Activated CD4-positive, alpha-beta memory T cell treated with anti-CD3 and anti-CD28 coated beads for 36 hours (primary cell): ENCODE data around the gene TRNP1. TPM values are rescaled to one million over a fixed set of nuclear protein-coding genes. Genes with fewer than 3 reads are reported as not detected.

ENCODE experiments used
- CTCF ChIA-PET: fragments of 350-600 bp; sonication (Branson Sonifier 250); formaldehyde crosslinking; loops from one replicate; lab custom pipeline; 2021; ENCODE audit warnings: antibody characterized with exemption, inconsistent platforms; lab: Charles Lee
- POLR2A ChIA-PET: fragments of 350-600 bp; sonication (Branson Sonifier 250); formaldehyde crosslinking; loops from one replicate; lab custom pipeline; 2021; ENCODE audit warnings: antibody characterized with exemption; lab: Charles Lee
- DNase-seq: peaks from one replicate; pipeline ENCODE4 v3.0.0-alpha.2; 2020
- H3K27ac Mint-ChIP-seq: one replicate; pipeline ENCODE4 v1.8.0; 2021; ENCODE audit warnings: mixed read lengths
- H3K27me3 Mint-ChIP-seq: one replicate; pipeline ENCODE4 v1.8.0; 2021; ENCODE audit warnings: mixed read lengths
- H3K36me3 Mint-ChIP-seq: one replicate; pipeline ENCODE4 v1.8.0; 2021; ENCODE audit warnings: mixed read lengths
- H3K4me1 Mint-ChIP-seq: one replicate; pipeline ENCODE4 v1.8.0; 2021; ENCODE audit warnings: low read depth, mixed read lengths
- H3K4me3 Mint-ChIP-seq: one replicate; pipeline ENCODE4 v1.8.0; 2021; ENCODE audit warnings: mild to moderate bottlenecking, mixed read lengths
- H3K9me3 Mint-ChIP-seq: one replicate; pipeline ENCODE4 v1.8.0; 2021; ENCODE audit warnings: mixed read lengths
- intact Hi-C: fragments of 100-400 bp; cut with micrococcal nuclease; formaldehyde crosslinking; loops from one replicate; pipeline ENCODE4 v1.15.1; 2023
- total RNA-seq, 2 experiments: library from RNA; stranded (reverse); gene quantifications; one replicate each; pipeline ENCODE4 v1.2.3, GENCODE V29; 2021

Gene TRNP1
- total RNA-seq, 2 experiments from 2014 or later: 0.19 to 0.53 TPM

- Mint-ChIP-seq H3K9me3 (no peaks in the 10 kb centered on the region), H3K36me3 (no peaks in the 10 kb centered on the region), H3K27me3 (peaks cover 35% of the 10 kb centered on the region), H3K27ac (no peak overlapping the region), H3K4me3 (no peak overlapping the region), H3K4me1 (peaks cover 14% of the 10 kb centered on the region)
- intact Hi-C loops: loop anchor here (1.0 to 10.0 kb wide), 2 partner anchors 48 to 101 kb away; no protein-coding TSS in a partner anchor
- ChIA-PET CTCF (interaction anchor here (0.8 to 2.8 kb wide), 14 partner anchors 10 to 164 kb away, joined by 3 to 18 read pairs (median 4); partner anchors contain the start of genes NUDC and TENT5B), POLR2A (no interaction called here)
- no peak for DNase-seq
These were observed 3.2 kb downstream of the TRNP1 start for GRCh38 chr1:26996665-26997064.

GRCh38 chr1:26998429-26999300 lies 5.2 kb downstream of the TRNP1 start:
- peaks cover 29% of the 10 kb centered on the region for H3K27me3 Mint-ChIP-seq
- CTCF ChIA-PET: interaction anchor here (0.6 to 2.8 kb wide), 22 partner anchors 10 to 914 kb away, joined by 3 to 21 read pairs (median 4); partner anchors contain the start of gene TENT5B
- no peaks in the 10 kb centered on the region for H3K9me3 Mint-ChIP-seq
- H3K4me1 Mint-ChIP-seq: peaks cover 4% of the 10 kb centered on the region
- no peak for DNase-seq
- H3K27ac Mint-ChIP-seq: no peak overlapping the region
- H3K36me3 Mint-ChIP-seq: no peaks in the 10 kb centered on the region
- intact Hi-C loops: loop anchor here (10.0 kb wide), 1 partner anchor 46 kb away; no protein-coding TSS in a partner anchor
- POLR2A ChIA-PET: no interaction called here
- H3K4me3 Mint-ChIP-seq: no peak overlapping the region

GRCh38 chr1:26999440-26999987 lies 6.0 kb downstream of the TRNP1 start:
- peaks cover 28% of the 10 kb centered on the region for H3K27me3 Mint-ChIP-seq
- no peak overlapping the region for H3K27ac Mint-ChIP-seq
- H3K4me1 Mint-ChIP-seq: peaks cover 4% of the 10 kb centered on the region
- ChIA-PET POLR2A (no interaction called here), CTCF (interaction anchor here (2.0 kb wide), 1 partner anchor 46 kb away, joined by 7 read pairs; no protein-coding TSS in a partner anchor)
- DNase-seq: no peak
- no peaks in the 10 kb centered on the region for H3K36me3 Mint-ChIP-seq
- no peaks in the 10 kb centered on the region for H3K9me3 Mint-ChIP-seq
- intact Hi-C loops: loop anchor here (10.0 kb wide), 1 partner anchor 45 kb away; no protein-coding TSS in a partner anchor
- H3K4me3 Mint-ChIP-seq: no peak overlapping the region

GRCh38 chr1:27000090-27000816 lies 6.8 kb downstream of the TRNP1 start:
- H3K4me1 Mint-ChIP-seq: peaks cover 4% of the 10 kb centered on the region
- ChIA-PET CTCF (no interaction called here), POLR2A (no interaction called here)
- H3K9me3 Mint-ChIP-seq: no peaks in the 10 kb centered on the region
- DNase-seq: no peak
- H3K4me3 Mint-ChIP-seq: no peak overlapping the region
- H3K36me3 Mint-ChIP-seq: no peaks in the 10 kb centered on the region
- H3K27ac Mint-ChIP-seq: no peak overlapping the region
- H3K27me3 Mint-ChIP-seq: peaks cover 21% of the 10 kb centered on the region
- intact Hi-C loops: no loop called here

- Mint-ChIP-seq H3K4me3 (no peak overlapping the region), H3K36me3 (no peaks in the 10 kb centered on the region), H3K4me1 (peaks cover 4% of the 10 kb centered on the region), H3K27me3 (peaks cover 16% of the 10 kb centered on the region), H3K27ac (no peak overlapping the region), H3K9me3 (no peaks in the 10 kb centered on the region)
- intact Hi-C loops: no loop called here
- ChIA-PET POLR2A (no interaction called here), CTCF (no interaction called here)
- no peak for DNase-seq
These were observed 7.4 kb downstream of the TRNP1 start for GRCh38 chr1:27000817-27001460.

GRCh38 chr1:27001570-27002360 lies 8.3 kb downstream of the TRNP1 start:
- ChIA-PET POLR2A (no interaction called here), CTCF (no interaction called here)
- H3K4me3 Mint-ChIP-seq: no peak overlapping the region
- H3K27me3 Mint-ChIP-seq: peaks cover 11% of the 10 kb centered on the region
- no peaks in the 10 kb centered on the region for H3K9me3 Mint-ChIP-seq
- DNase-seq: no peak
- no peaks in the 10 kb centered on the region for H3K36me3 Mint-ChIP-seq
- H3K27ac Mint-ChIP-seq: no peak overlapping the region
- intact Hi-C loops: no loop called here
- peaks cover 4% of the 10 kb centered on the region for H3K4me1 Mint-ChIP-seq

- Mint-ChIP-seq H3K36me3 (no peaks in the 10 kb centered on the region), H3K27ac (no peak overlapping the region), H3K27me3 (peaks cover 3% of the 10 kb centered on the region), H3K4me1 (no peaks in the 10 kb centered on the region), H3K4me3 (no peak overlapping the region), H3K9me3 (no peaks in the 10 kb centered on the region)
- POLR2A ChIA-PET: no interaction called here
- no peak for DNase-seq
- intact Hi-C loops: no loop called here
- CTCF ChIA-PET: interaction anchor here (1.0 to 1.2 kb wide), 2 partner anchors 10 to 42 kb away, joined by 3 to 7 read pairs; no protein-coding TSS in a partner anchor
These were observed 10.4 kb downstream of the TRNP1 start for GRCh38 chr1:27003745-27004470.

GRCh38 chr1:27004471-27005165 lies 11.1 kb downstream of the TRNP1 start:
- Mint-ChIP-seq H3K27ac (no peak overlapping the region), H3K9me3 (no peaks in the 10 kb centered on the region), H3K36me3 (no peaks in the 10 kb centered on the region), H3K4me3 (no peak overlapping the region), H3K27me3 (peaks cover 3% of the 10 kb centered on the region), H3K4me1 (no peaks in the 10 kb centered on the region)
- ChIA-PET CTCF (interaction anchor here (1.0 to 1.2 kb wide), 2 partner anchors 10 to 42 kb away, joined by 3 to 7 read pairs; no protein-coding TSS in a partner anchor), POLR2A (no interaction called here)
- no peak for DNase-seq
- intact Hi-C loops: no loop called here

- Mint-ChIP-seq H3K27me3 (peaks cover 6% of the 10 kb centered on the region), H3K27ac (no peak overlapping the region), H3K36me3 (no peaks in the 10 kb centered on the region), H3K4me3 (no peak overlapping the region), H3K4me1 (no peaks in the 10 kb centered on the region), H3K9me3 (no peaks in the 10 kb centered on the region)
- DNase-seq: no peak
- ChIA-PET POLR2A (no interaction called here), CTCF (interaction anchor here (1.2 kb wide), 1 partner anchor 11 kb away, joined by 3 read pairs; no protein-coding TSS in a partner anchor)
- intact Hi-C loops: no loop called here
These were observed 11.7 kb downstream of the TRNP1 start for GRCh38 chr1:27005166-27005530.
